GM19455 (cell line): ENCODE results near the gene ZBTB7C.

Experiments
- ATAC-seq: cut with Tn5 transposase; IDR thresholded peaks from one replicate; pipeline ENCODE4 v1.9.1; 2021; ENCODE audit not compliant: unreplicated experiment

The ZBTB7C gene

DNA sequence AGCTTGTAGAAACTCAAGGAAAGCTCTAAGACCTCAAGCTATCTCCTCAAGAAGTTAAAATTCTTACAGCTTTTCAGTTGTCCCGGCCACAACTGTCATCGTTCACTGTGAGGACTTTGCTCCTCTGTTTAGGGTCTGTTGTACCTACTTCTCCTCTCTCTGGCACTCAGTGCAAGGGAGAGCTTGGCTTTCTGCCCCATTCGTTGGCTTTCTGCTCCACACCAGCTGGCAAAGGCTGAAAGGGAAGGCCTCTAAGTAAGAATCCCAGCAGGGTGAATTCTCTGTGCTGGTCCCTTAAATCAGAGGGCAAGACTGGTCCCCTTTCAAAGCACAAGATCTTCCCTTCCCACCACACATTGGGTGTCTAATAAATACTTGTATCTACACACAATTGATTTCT, 17.3 kb downstream of the ZBTB7C start:
- no peak for ATAC-seq

DNA sequence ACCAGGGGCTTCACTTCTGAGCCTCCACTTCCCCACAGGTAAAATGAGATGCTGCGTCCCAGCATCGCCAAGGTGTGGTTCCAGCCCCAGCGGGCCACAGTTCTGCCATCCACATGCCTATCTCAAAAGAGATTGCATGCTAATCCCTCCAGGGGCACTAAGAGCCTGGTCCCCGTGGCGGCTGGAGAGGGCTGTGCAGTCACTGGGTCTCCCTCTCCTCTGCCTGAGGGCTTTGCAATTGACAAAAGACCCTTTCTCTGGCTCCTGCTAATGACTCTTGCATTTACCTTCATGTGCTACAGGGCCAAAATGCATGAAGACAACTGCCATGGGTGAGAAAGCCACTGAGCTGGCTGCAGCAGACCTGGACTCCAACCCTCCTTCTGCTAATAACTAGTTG, 18.5 kb downstream of the ZBTB7C start:
- ATAC-seq, result no peak

DNA sequence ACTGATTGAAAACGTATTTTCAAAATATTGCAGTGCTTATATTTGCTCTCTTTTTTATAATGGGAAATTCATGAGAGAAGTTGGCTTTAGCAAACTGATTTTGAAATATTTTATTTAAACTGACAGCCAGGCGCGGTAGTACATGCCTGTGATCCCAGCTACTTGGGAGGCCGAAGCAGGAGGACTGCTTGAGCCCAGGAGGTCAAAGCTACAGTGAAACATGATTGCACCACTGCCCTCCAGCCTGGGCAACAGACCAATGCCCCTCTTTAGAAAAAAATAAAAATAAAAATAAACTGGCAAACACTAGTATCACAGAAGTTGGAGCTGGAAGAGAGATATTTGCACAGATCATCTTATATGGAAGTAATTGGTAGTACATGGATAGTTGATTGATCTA, 20.7 kb downstream of the ZBTB7C start:
- no peak for ATAC-seq

DNA sequence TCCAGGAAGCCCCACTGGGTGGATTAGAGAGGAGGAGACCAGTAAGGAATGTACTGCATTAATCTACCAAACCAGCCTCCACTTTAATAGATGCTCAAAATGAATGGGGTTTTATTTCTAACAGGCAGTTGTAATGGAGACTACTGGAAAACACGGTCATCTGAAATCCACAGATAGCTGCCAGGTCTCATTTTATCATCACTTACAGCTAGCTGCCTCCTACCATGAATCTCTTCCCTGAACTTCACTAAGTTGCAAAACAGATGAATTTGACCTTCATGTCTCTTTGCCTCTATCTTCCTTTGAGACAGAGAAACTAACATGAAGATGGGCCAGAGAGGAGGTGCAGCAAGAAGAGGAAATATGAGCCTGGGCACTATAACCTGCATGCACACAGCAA, 21.9 kb downstream of the ZBTB7C start:
- no peak for ATAC-seq

DNA sequence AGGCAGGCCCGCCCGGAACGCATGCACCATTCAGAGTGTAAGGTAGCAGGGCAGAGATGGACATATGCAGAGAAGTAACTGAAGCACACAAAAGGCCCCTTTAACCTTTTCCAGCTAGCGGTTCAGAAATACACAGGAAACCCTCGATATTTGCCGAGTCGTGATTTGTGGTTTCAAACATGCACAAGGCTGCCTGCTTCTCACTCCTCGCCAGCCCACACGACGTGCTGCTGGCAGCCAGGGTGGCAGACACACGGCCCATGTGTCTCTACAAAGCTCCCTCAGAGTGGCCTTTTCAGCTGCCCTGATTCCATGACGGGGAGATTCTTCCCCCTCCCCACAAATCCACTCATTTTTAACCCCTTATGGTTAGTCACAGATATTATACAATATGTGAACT, 23.6 kb downstream of the ZBTB7C start:
- ATAC-seq, result no peak

DNA sequence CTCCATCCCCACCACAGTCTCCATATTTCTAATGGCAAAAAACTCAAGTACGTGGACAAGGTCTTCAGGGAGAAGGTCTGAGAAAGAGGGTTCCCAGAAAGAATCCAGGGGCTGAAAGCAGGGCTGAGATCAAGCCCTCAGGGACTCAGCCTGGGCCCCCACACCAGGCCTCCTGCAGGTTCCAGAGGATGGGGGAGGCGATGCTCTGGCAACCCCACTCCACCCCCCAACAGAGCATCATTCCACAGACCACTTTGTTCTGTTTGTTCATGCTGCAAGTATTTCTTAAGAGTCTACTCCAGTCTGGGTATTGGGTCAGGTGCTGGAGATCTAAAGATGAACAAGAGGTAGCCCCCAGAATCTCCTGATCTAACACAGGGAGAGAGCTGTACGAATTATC, 32.2 kb downstream of the ZBTB7C start:
- ATAC-seq, result no peak

DNA sequence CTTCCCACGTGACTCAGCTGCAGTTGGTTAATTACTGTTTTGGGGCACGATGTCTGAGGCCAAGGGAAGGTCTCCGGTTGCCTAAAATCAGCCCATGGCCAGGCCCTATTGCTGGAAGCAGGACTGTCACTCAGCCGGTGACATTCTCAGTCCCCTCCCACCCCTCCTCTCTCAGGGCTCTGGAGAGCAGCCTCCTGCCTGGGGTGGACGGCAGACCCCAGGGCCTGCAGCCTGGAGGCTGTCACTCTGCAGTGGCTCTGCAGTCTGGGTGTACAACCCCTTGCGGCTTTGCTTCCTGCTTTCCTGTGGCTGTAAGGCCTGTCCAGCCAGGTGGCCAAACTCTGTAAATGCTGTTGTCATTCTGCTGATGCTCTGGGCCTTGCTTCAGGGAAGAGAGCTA, 32.8 kb downstream of the ZBTB7C start:
- ATAC-seq, result no peak

DNA sequence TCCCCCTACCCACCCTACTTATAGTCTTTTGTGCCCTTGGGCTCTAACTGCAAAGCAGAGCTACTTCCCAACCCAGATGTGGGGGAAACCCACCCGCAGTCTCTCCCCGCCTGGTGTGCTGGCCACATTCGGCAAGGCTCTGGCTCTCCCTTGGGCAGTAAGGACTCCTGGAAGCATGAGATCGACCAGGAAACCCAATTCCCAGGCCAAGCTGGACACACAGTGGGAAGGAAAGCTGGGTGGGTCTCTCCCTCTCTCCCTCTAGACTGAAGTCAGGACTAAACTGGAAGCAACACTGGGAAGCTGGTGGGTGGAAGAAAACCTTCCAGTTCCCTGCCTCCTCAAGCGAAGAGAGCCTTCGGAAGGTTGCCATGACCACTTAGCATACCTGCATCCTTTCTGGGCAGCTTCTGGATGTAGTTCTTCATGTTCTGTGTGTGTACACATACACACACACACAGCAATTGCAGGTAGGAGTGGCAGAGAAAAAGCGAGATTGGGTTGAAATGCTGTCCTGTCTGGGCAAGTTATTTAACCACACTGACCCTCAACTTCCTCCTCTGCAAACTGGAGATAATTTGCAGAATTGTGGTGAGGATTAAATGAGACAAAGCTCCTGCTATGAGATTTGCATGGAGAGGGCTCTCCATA, 33.9 kb downstream of the ZBTB7C start:
- no peak for ATAC-seq

DNA sequence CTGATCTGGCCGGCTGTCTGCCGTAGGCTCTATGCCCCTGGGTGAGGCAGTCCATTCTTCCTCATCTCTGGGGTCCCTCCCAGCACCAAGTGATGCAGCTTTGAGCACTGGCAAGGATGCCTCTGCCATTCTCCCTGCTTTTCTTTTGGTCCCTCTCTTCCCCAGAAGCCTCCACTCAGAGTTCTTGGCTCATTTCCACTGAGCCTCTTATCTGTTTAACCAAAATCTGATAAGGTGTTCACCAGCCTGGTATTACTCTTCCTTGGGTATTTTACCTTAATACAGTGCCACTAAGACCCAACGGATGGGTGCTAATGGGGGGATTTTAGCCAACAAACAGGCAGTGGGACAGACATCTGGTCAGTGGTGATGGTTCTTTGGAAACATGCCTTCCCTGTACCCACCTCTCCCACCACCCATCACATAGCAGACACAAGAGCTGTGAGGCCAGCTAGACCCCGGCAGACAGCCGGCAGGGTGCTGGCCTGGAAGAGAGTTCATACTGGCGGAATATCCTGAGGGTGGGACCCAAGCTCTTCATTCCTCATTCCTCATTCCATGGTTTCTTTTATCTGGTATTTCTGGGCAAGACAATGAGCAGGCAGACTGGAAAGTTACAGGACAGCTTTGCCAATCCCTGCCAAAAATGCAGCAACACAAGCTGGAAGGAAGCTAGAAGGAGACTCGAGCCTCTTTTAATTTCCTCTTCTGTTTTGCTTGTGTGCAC, 34.6 kb downstream of the ZBTB7C start:
- ATAC-seq, result no peak

DNA sequence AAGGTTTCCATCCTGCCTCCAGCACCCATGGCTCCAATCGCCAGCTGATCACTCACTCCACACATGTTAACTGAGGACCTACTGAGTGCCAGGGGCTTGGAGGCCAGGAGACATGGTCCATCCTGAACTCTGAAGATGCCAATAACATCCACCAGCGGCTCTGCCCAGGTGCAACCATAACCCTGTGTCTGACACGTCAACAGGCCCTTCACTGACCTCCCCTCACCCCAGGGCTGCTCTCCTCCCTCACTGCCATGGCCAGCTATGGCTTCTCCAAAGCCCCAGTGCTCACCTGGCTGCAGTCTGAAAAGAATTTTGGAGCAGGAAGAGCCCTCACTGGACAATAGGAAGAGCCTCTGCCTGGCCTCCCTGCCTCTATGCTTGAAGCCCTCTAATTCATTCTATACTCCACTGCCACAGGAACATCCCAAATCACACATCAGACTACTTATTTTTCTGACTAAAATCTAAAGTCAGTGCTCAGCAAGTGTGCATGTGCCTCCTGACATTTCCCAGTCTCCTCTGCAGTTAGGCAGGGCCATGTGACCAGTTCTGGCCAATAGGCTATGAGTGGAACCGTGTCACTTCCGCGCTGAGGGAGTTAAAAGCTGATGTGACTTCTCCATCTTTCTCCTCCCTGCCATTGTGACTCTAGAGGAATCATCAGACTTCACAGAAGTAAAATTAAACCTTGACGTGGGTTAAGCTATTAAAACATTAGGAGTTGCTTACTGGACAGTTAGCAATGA, 37.2 kb downstream of the ZBTB7C start:
- no peak for ATAC-seq

DNA sequence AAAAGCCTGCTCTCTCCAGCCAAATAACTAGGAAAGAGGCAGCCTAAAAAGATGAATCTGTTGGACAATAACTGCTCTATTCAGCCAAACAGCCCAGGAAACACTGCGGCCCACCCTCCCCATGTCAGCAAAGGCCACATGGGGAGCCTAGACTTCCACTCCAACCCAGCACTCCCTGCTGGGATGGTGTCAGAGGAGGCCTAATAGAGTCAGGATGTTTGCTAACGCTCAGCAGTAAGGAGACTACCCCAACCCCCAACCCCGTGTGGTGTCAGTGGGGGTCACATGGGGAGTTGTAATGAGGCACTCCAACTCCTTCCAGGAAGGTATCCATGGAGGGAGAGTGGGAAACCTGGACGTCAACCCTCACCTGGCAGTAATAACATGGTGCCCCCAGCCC, 41.6 kb downstream of the ZBTB7C start:
- ATAC-seq, result no peak

DNA sequence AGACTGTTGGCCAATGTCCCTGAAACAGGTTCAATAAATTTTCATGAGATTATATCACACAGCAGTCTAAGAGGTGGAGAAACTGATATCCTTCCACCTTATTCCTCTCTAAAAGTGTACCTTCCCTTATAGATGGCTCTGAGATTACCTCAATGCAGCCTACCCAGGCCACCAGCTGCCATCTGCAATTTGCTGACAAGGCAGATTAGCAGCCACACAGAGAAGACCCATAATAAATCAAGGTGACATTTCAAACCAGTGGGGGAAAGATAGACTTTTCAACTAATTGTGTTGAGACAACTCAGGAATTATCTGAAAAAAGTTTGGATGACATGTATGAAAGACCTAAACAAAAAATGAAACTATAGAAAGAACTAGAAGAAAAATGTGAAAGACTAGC, 43.2 kb downstream of the ZBTB7C start:
- no peak for ATAC-seq

DNA sequence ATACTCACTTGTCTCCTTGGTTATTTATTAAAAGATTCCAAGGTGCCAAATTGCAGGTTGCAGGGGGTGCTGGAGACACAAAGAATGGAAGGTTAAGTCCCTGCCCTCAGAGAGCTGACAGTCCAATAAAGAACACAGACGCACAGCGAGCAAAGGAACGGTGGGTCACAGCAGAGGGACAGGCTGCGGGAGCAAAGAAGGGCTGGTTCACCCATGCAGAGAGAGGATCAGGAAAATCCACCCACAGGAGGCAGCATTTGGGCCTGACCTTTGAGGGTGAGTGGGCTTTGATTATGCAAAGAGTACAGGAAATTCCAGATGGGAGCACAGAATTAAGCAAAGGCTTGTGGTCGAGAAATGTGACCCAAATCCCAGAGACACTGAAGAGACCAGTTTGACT, 45.0 kb downstream of the ZBTB7C start:
- ATAC-seq, result no peak

DNA sequence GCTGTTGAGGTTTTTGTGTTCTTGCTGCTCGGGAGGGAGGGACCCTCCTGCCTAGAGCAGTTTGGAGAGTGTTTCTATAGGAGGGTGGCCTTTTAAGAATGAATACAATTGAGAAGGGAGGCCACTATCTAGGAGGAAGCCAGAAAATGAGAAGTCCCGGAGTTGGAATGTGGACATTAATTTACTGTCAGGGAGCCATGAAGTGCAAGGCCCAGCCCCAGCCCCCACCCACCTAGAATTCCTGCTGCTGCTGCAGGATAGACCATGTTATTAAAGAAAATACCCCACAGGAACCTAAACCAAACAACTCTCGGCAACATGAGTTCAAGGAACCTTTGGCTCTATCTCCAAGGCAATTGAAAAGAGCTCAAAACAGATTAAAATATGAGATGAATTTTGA, 46.0 kb downstream of the ZBTB7C start:
- no peak for ATAC-seq

DNA sequence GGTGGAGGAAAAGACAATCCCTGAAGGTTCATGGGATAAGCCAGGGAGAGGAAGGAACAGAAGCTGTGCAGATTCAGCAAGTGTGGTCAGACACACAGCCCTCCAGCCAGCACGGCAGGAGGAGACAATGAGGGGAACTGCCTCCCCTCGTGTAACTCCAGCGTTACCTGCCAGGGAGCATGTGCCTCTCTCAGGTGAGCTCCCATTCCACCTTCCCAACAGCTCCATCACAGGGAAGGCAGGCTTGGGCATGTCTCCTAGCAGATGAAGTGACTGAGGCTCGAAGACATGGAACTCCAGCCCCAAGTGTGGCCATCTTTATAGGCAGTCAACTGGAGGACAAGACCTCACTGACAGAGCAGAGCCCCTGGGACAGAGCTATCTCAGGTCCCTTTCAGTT, 47.4 kb downstream of the ZBTB7C start:
- no peak for ATAC-seq

DNA sequence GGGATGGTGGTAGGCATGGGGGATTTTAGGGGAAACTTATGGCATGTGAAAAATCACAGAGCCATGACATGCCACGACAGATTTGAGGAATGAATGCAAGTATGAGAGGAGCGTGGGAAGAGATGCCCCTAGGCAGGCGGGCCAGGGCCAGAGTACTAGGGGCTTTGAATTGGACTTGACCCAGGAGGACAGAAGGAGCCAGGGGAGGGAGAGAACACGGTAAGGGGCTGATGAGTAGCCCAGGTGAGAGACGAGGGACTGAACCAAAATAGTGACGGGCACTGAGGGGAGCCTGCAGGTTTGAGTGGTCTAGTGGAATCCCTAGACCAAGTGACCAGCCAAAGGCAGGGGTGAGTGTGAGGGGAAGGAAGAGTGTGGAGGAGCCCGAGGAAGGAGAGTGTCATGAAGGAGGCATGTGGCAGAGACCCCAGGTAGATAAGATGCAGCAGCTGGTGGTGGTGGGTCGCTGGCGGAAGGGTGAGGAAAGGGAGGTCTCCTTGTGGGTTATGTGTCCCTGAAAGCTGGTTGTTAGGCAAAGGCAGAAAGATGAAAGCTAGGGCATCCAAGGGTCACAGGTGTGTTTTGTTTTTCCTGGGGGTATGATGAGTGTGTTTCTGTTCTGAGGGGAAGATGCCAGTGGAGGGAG, 48.7 kb downstream of the ZBTB7C start:
- ATAC-seq, result no peak

DNA sequence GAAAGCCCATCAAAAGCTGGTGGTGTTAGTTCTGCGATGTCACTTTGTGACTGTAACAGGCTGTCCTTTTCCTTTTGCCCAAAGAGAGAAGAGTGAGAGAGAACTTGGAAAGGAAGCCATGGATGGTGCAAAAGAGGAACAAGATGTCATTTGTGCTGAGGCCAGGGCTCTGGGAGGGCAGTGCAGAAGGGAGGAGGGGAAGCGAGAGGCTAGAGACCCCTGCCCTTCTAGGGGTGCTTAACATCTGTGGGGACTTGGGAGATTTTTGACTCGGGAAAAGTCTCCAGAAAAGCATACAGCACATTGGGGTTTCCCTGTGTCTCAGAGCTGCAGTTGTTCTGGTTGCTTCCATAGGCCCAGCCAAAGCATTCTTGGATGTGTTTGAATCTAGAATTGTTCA, 49.6 kb downstream of the ZBTB7C start:
- no peak for ATAC-seq

DNA sequence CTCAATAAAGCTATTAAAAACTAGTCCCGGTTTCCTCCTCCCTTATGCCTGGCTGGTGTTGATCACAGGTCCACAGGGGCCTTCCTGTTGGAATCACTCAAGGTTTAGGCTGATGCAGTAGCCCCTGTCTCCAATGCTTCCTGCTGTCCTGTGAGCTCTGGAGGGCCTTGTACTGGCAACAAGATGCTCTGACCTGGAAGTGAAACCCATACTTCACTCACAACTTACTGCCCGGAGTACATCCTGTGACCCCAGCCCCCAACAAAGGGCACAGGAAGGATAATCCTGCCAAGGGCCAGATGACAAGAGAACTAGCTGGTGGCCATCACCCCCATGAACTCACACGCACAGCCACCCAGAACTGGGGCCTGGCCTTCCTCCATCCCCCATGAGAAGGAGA, 50.3 kb downstream of the ZBTB7C start:
- no peak for ATAC-seq

DNA sequence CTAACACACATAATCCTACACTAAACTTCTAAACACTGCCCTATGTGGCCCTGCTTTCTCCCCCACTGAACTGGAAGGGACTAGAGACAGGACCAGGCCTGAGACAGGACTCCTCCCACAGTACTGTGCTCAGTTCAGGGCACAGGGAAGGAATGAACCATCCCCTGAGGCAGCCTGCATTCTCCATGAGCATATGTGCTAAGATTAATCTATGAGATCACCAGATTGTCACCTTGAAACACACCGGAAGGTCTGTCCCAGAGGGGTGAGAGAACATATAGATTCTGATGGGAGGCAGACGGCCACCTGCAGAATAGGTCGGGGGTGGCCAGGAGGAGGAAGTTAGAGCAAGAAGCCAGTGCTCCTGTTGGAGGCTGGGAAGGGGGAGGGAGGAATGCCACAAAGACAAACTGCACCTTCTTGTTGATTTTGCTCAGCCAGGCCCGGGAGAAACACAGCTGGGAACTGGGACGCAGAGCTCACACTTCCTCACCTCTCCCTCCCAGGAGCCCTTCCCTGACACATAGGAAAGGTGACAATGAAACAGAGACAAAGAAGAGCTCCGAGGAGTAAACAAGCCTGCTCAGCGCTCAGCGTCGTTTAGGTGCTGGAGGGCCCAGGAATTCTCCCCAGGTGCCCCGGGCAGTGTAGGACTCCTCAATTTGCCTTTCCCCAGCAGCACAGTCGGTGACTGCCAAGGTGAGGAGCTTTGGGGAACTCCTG, 52.1 kb downstream of the ZBTB7C start:
- ATAC-seq, result no peak

DNA sequence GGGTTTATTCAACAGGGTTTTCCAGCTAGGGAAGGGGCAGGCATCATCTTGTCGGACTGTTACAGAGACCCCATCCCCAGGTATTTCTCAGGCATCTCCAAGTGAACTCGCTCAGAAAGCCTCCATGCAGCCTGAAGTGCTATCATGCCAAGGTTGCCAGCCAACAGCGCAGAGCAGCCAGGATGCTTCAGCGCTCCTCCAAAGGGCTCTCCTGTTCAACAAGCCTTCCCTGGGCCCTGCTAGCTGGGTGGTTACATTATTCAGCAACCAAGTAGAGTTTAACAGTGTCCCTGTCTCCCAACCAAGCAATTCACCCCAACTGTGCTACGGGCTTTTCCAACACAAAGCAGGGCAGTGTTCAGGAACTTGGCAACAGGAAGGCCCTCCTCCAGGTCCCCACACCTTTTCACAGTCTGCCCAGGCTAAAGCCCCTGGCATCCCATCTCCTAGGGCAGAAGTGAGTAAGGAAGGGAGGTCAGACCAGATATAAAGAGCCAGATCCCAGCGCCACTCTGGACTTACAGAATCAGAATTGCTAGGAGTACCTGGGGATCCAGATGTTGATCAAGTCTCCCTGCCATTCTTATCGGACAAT, 52.9 kb downstream of the ZBTB7C start:
- ATAC-seq, result no peak
